COLO668 (cell line): ENCODE results near the gene LRRFIP2.
"Not testable (repeated sequence)": the region's sequence is repeated elsewhere in the genome, so short reads cannot be mapped to it uniquely, and the experiment has no call there.

Source experiments
- DNase-seq: peaks from one replicate; lab custom pipeline; 2025; ENCODE audit not compliant: unreplicated experiment; lab: John Stamatoyannopoulos, UW

LRRFIP2 gene

GRCh38 chr3:37146927-37147326, 27.5 kb downstream of the LRRFIP2 start:
- DNase-seq = not testable (repeated sequence)

GRCh38 chr3:37145611-37146010, 28.8 kb downstream of the LRRFIP2 start:
- DNase-seq = no peak

- no peak for DNase-seq
These were observed 29.6 kb downstream of the LRRFIP2 start for GRCh38 chr3:37144806-37145205.

GRCh38 chr3:37143821-37144220, 30.6 kb downstream of the LRRFIP2 start:
- DNase-seq = no peak

GRCh38 chr3:37141676-37142075, 32.7 kb downstream of the LRRFIP2 start:
- no peak for DNase-seq

GRCh38 chr3:37140899-37141541, 33.4 kb downstream of the LRRFIP2 start:
- no peak for DNase-seq

GRCh38 chr3:37139567-37140052, 34.8 kb downstream of the LRRFIP2 start:
- DNase-seq = no peak

- no peak for DNase-seq
These were observed 35.6 kb downstream of the LRRFIP2 start for GRCh38 chr3:37138816-37139215.

GRCh38 chr3:37137516-37137915, 36.9 kb downstream of the LRRFIP2 start:
- no peak for DNase-seq

GRCh38 chr3:37136067-37136466, 38.3 kb downstream of the LRRFIP2 start:
- DNase-seq = no peak

GRCh38 chr3:37135561-37135960, 38.8 kb downstream of the LRRFIP2 start:
- no peak for DNase-seq

- no peak for DNase-seq
These were observed 42.0 kb downstream of the LRRFIP2 start for GRCh38 chr3:37132334-37132733.

- no peak for DNase-seq
These were observed 42.6 kb downstream of the LRRFIP2 start for GRCh38 chr3:37131860-37132144.

GRCh38 chr3:37130984-37131859, 43.2 kb downstream of the LRRFIP2 start:
- DNase-seq = no peak

- no peak for DNase-seq
These were observed 43.9 kb downstream of the LRRFIP2 start for GRCh38 chr3:37130448-37130847.

- DNase-seq = no peak
These were observed 44.5 kb downstream of the LRRFIP2 start for GRCh38 chr3:37129871-37130270.

- DNase-seq = no peak
These were observed 47.0 kb downstream of the LRRFIP2 start for GRCh38 chr3:37127340-37127739.

GRCh38 chr3:37126856-37127255, 47.5 kb downstream of the LRRFIP2 start:
- no peak for DNase-seq

GRCh38 chr3:37125195-37126073, 48.9 kb downstream of the LRRFIP2 start:
- no peak for DNase-seq

- no peak for DNase-seq
These were observed 49.9 kb downstream of the LRRFIP2 start for GRCh38 chr3:37124435-37124834.

- no peak for DNase-seq
These were observed 51.1 kb downstream of the LRRFIP2 start for GRCh38 chr3:37123292-37123691.
